Keratinocyte (primary cell): Measurements from ENCODE around the gene NEB.

ENCODE experiments used
- CTCF ChIP-seq, 3 experiments: IDR thresholded peaks in 1 of 3; conservative IDR thresholded peaks in 1 of 3; optimal IDR thresholded peaks in 1 of 3; 2 replicates in 2 of 3; 3 replicates in 1 of 3; pipeline versions ENCODE3 to v1.5.1; 2011; ENCODE audit warnings: low read length in 3 of 3, mild to moderate bottlenecking in 3 of 3, moderate library complexity in 2 of 3, control low read depth in 1 of 3, inconsistent platforms in 1 of 3; ENCODE audit not compliant: insufficient read depth in 2 of 3; ENCODE audit errors: extremely low read depth in 1 of 3
- EZH2 ChIP-seq: IDR thresholded peaks from one replicate; pipeline ENCODE4 v1.6.1; 2012; ENCODE audit warnings: inconsistent platforms, mild to moderate bottlenecking, low read length, moderate library complexity

GRCh38 chr2:151649400-151649799, 84.9 kb downstream of the NEB start:
- TF ChIP-seq CTCF (optimal IDR thresholded peaks at IDR 0.05 in 1 of 3, IDR thresholded peaks at IDR 0.05 in 1 of 3, conservative IDR thresholded peaks at IDR 0.05 in 1 of 3; ENCODE audit: extremely low read depth in 1 of 3, insufficient read depth in 2 of 3, low read length in 3 of 3) (no peak), EZH2 (no peak)
